ENCODE results near the gene FHIP2A. TPM values are rescaled to one million over a fixed set of nuclear protein-coding genes. Genes with fewer than 3 reads are reported as not detected.

FHIP2A gene
- total and polyA plus RNA-seq, 4 experiments from 2014 or later = 8.8 to 32.1 (median 19.6) TPM

- peaks cover 0 to 10% of the 10 kb centered on the region in 2 donors for H3K36me3 Mint-ChIP-seq
- Histone ChIP-seq H3K36me3 (ENCODE audit: insufficient read depth, low read length) (no peaks in the 10 kb centered on the region), H3K4me1 (ENCODE audit: insufficient read depth, low read length) (peaks cover 40% of the 10 kb centered on the region), H3K27me3 (ENCODE audit: insufficient read depth, low read length) (no peaks in the 10 kb centered on the region), H3K4me3 (ENCODE audit: low read length in 2 of 2) (peak overlapping the region in 1 of 2 donors; percentile 34), H3K27ac (ENCODE audit: low read depth, low read length) (no peak overlapping the region), H3K9me3 (ENCODE audit: control insufficient read depth in 1 of 2, low read length in 2 of 2) (no peaks in the 10 kb centered on the region)
- H3K4me3 Mint-ChIP-seq = peak overlapping the region in 7 of 8 donors; percentile 35 to 79 (median 72)
- H3K27ac Mint-ChIP-seq = peak overlapping the region in 5 of 7 donors; percentile 22 to 89 (median 62)
- ChIA-PET CTCF (ENCODE audit: partially characterized antibody) (interaction anchor here (1.6 to 1.7 kb wide), 2 partner anchors 15 to 496 kb away, joined by 3 to 5 read pairs; no protein-coding TSS in a partner anchor), POLR2A (ENCODE audit: partially characterized antibody) (interaction anchor here (1.2 to 2.0 kb wide), 2 partner anchors 22 to 274 kb away, joined by 6 to 32 read pairs; partner anchors contain the start of gene FHIP2A)
- intact Hi-C loops (cut with micrococcal nuclease) = loop anchor here (2.0 kb wide), 1 partner anchor 20 kb away; the partner anchor contains the start of gene FHIP2A
- H3K9me3 Mint-ChIP-seq = peaks cover 0 to 3% (median 0%) of the 10 kb centered on the region in 8 donors
- DNase-seq = no peak
- H3K27me3 Mint-ChIP-seq = no peaks in the 10 kb centered on the region
- H3K4me1 Mint-ChIP-seq = peaks cover 20 to 29% (median 24%) of the 10 kb centered on the region in 4 donors
Measured at GRCh38 chr10:114800361-114800760, 21.2 kb upstream of the FHIP2A start.

DNA sequence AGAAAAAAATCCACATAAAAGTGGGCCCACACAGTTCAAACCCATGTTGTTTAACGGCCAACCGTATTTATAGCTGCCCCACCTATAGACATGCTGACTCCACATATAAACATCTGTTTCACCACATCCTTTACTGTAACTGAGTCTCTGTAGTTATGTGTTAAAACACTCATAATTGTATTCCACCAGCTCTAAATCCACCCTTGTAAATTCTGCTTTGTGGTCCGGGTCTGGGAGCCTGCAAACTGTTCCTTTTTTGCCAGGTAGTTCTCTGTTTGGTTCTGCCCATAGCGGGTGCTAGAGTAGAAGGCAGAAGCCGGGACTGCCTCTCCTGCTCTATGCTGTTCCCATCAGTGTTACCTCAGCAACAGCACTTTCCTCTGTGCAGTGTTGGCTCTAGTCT is 20.2 kb upstream of the FHIP2A start:
- peak overlapping the region; percentile 22 to 89 (median 62) for H3K27ac Mint-ChIP-seq
- DNase-seq = peak; percentile 35 to 57 (median 44)
- ChIA-PET CTCF (ENCODE audit: partially characterized antibody) (interaction anchor here (0.6 to 1.7 kb wide), 5 partner anchors 16 to 497 kb away, joined by 3 to 16 read pairs (median 4); partner anchors contain the start of gene FHIP2A), POLR2A (ENCODE audit: partially characterized antibody) (interaction anchor here (0.7 to 2.0 kb wide), 7 partner anchors 10 to 278 kb away, joined by 3 to 32 read pairs (median 4); partner anchors contain the start of gene FHIP2A)
- peak overlapping the region; percentile 35 to 79 (median 73) for H3K4me3 Mint-ChIP-seq
- peaks cover 0 to 10% of the 10 kb centered on the region in 2 donors for H3K36me3 Mint-ChIP-seq
- Histone ChIP-seq H3K4me1 (ENCODE audit: insufficient read depth, low read length) (peaks cover 40% of the 10 kb centered on the region), H3K36me3 (ENCODE audit: insufficient read depth, low read length) (no peaks in the 10 kb centered on the region), H3K4me3 (ENCODE audit: low read length in 2 of 2) (peak overlapping the region in 1 of 2 donors; percentile 34), H3K27me3 (ENCODE audit: insufficient read depth, low read length) (no peaks in the 10 kb centered on the region), H3K27ac (ENCODE audit: low read depth, low read length) (no peak overlapping the region), H3K9me3 (ENCODE audit: control insufficient read depth in 1 of 2, low read length in 2 of 2) (no peaks in the 10 kb centered on the region)
- peaks cover 20 to 29% (median 24%) of the 10 kb centered on the region in 4 donors for H3K4me1 Mint-ChIP-seq
- intact Hi-C loops (cut with micrococcal nuclease) = loop anchor here (2.0 kb wide), 1 partner anchor 19 kb away; the partner anchor contains the start of gene FHIP2A
- peaks cover 0 to 3% (median 0%) of the 10 kb centered on the region in 8 donors for H3K9me3 Mint-ChIP-seq
- H3K27me3 Mint-ChIP-seq = no peaks in the 10 kb centered on the region

DNA sequence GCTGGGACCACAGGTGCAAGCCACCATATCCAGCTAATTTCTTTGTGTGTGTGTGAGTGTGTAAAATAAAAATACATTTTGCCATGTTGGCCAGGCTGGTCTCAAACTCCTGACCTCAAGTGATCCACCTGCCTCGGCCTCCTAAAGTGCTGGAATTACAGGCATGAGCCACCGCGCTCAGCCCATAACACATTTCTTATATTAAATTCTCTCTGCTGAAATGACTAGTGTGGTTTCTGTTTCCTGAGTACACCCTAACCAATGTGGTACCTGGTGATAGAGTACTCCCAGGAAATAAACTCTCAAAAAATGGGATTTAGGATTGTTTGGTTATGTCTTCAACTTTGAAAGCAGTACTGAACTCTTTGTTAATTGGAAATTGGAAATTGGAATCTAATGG is 19.4 kb upstream of the FHIP2A start:
- POLR2A ChIA-PET (ENCODE audit: partially characterized antibody) = interaction anchor here (0.7 to 2.0 kb wide), 4 partner anchors 10 to 279 kb away, joined by 3 to 32 read pairs (median 4); partner anchors contain the start of gene FHIP2A
- H3K36me3 ChIP-seq (ENCODE audit: insufficient read depth, low read length) = no peaks in the 10 kb centered on the region
- no peak overlapping the region for H3K27ac ChIP-seq (ENCODE audit: low read depth, low read length)
- H3K4me1 Mint-ChIP-seq = peaks cover 21 to 29% (median 26%) of the 10 kb centered on the region in 4 donors
- peaks cover 0 to 3% (median 0%) of the 10 kb centered on the region in 8 donors for H3K9me3 Mint-ChIP-seq
- no peaks in the 10 kb centered on the region for H3K27me3 Mint-ChIP-seq
- no peaks in the 10 kb centered on the region for H3K27me3 ChIP-seq (ENCODE audit: insufficient read depth, low read length)
- DNase-seq = no peak
- H3K4me1 ChIP-seq (ENCODE audit: insufficient read depth, low read length) = peaks cover 40% of the 10 kb centered on the region
- H3K36me3 Mint-ChIP-seq = peaks cover 0 to 7% of the 10 kb centered on the region in 2 donors
- CTCF ChIA-PET (ENCODE audit: partially characterized antibody) = interaction anchor here (1.3 to 1.7 kb wide), 3 partner anchors 17 to 258 kb away, joined by 3 to 16 read pairs (median 5); partner anchors contain the start of gene FHIP2A
- peak overlapping the region in 4 of 7 donors; percentile 23 to 82 (median 58) for H3K27ac Mint-ChIP-seq
- intact Hi-C loops (cut with micrococcal nuclease) = no loop called here
- H3K4me3 Mint-ChIP-seq = peak overlapping the region in 3 of 8 donors; percentile 41 to 72 (median 65)
- no peaks in the 10 kb centered on the region for H3K9me3 ChIP-seq (ENCODE audit: control insufficient read depth in 1 of 2, low read length in 2 of 2)
- no peak overlapping the region for H3K4me3 ChIP-seq (ENCODE audit: low read length in 2 of 2)

- Histone ChIP-seq H3K36me3 (ENCODE audit: insufficient read depth, low read length) (no peaks in the 10 kb centered on the region), H3K4me1 (ENCODE audit: insufficient read depth, low read length) (peaks cover 45% of the 10 kb centered on the region), H3K27ac (ENCODE audit: low read depth, low read length) (no peak overlapping the region), H3K4me3 (ENCODE audit: low read length in 2 of 2) (no peak overlapping the region), H3K27me3 (ENCODE audit: insufficient read depth, low read length) (no peaks in the 10 kb centered on the region), H3K9me3 (ENCODE audit: control insufficient read depth in 1 of 2, low read length in 2 of 2) (no peaks in the 10 kb centered on the region)
- Mint-ChIP-seq H3K4me1 (peaks cover 27 to 37% (median 33%) of the 10 kb centered on the region in 4 donors), H3K36me3 (peaks cover 0 to 4% of the 10 kb centered on the region in 2 donors), H3K27ac (peak overlapping the region in 1 of 7 donors; percentile 19), H3K4me3 (no peak overlapping the region), H3K9me3 (peaks cover 0 to 4% (median 0%) of the 10 kb centered on the region in 8 donors), H3K27me3 (no peaks in the 10 kb centered on the region)
- POLR2A ChIA-PET (ENCODE audit: partially characterized antibody) = no interaction called here
- no peak for DNase-seq
- intact Hi-C loops (cut with micrococcal nuclease) = no loop called here
- CTCF ChIA-PET (ENCODE audit: partially characterized antibody) = no interaction called here
Measured at GRCh38 chr10:114806562-114807391, 14.8 kb upstream of the FHIP2A start.

GRCh38 chr10:114808982-114809381 is 12.6 kb upstream of the FHIP2A start:
- peak overlapping the region in 3 of 7 donors; percentile 52 to 87 (median 53) for H3K27ac Mint-ChIP-seq
- Histone ChIP-seq H3K4me1 (ENCODE audit: insufficient read depth, low read length) (peaks cover 42% of the 10 kb centered on the region), H3K36me3 (ENCODE audit: insufficient read depth, low read length) (no peaks in the 10 kb centered on the region), H3K27me3 (ENCODE audit: insufficient read depth, low read length) (no peaks in the 10 kb centered on the region), H3K27ac (ENCODE audit: low read depth, low read length) (no peak overlapping the region), H3K4me3 (ENCODE audit: low read length in 2 of 2) (no peak overlapping the region), H3K9me3 (ENCODE audit: control insufficient read depth in 1 of 2, low read length in 2 of 2) (no peaks in the 10 kb centered on the region)
- CTCF ChIA-PET (ENCODE audit: partially characterized antibody) = no interaction called here
- H3K9me3 Mint-ChIP-seq = peaks cover 0 to 4% (median 0%) of the 10 kb centered on the region in 8 donors
- POLR2A ChIA-PET (ENCODE audit: partially characterized antibody) = interaction anchor here (1.9 kb wide), 1 partner anchor 13 kb away, joined by 17 read pairs; the partner anchor contains the start of gene FHIP2A
- no peaks in the 10 kb centered on the region for H3K27me3 Mint-ChIP-seq
- H3K4me1 Mint-ChIP-seq = peaks cover 27 to 35% (median 30%) of the 10 kb centered on the region in 4 donors
- intact Hi-C loops (cut with micrococcal nuclease) = no loop called here
- peaks cover 0 to 4% of the 10 kb centered on the region in 2 donors for H3K36me3 Mint-ChIP-seq
- peak in 4 of 5 donors; percentile 9 to 45 (median 28) for DNase-seq
- H3K4me3 Mint-ChIP-seq = peak overlapping the region in 2 of 8 donors; percentile 23 to 32

DNA sequence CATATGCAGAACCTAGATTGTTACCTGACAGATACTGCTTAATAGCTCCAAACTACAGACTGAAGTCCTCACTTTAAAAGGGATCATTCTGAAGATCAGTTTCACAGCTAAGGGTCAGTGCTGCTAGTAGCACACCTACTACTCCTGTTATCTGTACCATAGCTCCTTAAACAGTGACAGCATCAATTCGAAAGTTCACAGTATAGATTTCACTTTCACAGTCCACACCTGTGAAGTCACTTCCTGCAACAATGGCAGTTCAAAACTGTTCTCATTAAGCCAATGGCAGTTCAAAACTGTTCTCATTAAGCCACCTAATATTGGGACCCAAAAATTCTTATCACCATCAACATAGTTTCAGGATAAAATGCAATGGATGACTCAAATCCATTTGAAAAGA is 10.7 kb upstream of the FHIP2A start:
- CTCF ChIA-PET (ENCODE audit: partially characterized antibody) = interaction anchor here (4.3 kb wide), 1 partner anchor 11 kb away, joined by 29 read pairs; the partner anchor contains the start of gene FHIP2A
- peaks cover 27 to 35% (median 30%) of the 10 kb centered on the region in 4 donors for H3K4me1 Mint-ChIP-seq
- H3K36me3 ChIP-seq (ENCODE audit: insufficient read depth, low read length) = no peaks in the 10 kb centered on the region

More for the DNA sequence above, 10.7 kb upstream of the FHIP2A start:
- Mint-ChIP-seq H3K9me3 (peaks cover 0 to 4% (median 0%) of the 10 kb centered on the region in 8 donors), H3K36me3 (peaks cover 0 to 4% of the 10 kb centered on the region in 2 donors), H3K4me3 (peak overlapping the region in 5 of 8 donors; percentile 1 to 68 (median 38)), H3K27ac (peak overlapping the region; percentile 4 to 91 (median 79)), H3K27me3 (no peaks in the 10 kb centered on the region)
- Histone ChIP-seq H3K4me1 (ENCODE audit: insufficient read depth, low read length) (peaks cover 42% of the 10 kb centered on the region), H3K27me3 (ENCODE audit: insufficient read depth, low read length) (no peaks in the 10 kb centered on the region), H3K9me3 (ENCODE audit: control insufficient read depth in 1 of 2, low read length in 2 of 2) (no peaks in the 10 kb centered on the region), H3K27ac (ENCODE audit: low read depth, low read length) (no peak overlapping the region), H3K4me3 (ENCODE audit: low read length in 2 of 2) (no peak overlapping the region)
- DNase-seq = no peak
- POLR2A ChIA-PET (ENCODE audit: partially characterized antibody) = interaction anchor here (1.5 to 2.7 kb wide), 2 partner anchors 10 to 11 kb away, joined by 9 to 26 read pairs; partner anchors contain the start of gene FHIP2A
- intact Hi-C loops (cut with micrococcal nuclease) = no loop called here

Data from CD4-positive, alpha-beta memory T cell (primary cell).